Measurements from ENCODE around the gene DNTTIP2. TPM values are rescaled to one million over a fixed set of nuclear protein-coding genes. Genes with fewer than 3 reads are reported as not detected.

DNTTIP2 gene
- total RNA-seq, 1 experiment from 2014 or later = 50.3 TPM

DNA sequence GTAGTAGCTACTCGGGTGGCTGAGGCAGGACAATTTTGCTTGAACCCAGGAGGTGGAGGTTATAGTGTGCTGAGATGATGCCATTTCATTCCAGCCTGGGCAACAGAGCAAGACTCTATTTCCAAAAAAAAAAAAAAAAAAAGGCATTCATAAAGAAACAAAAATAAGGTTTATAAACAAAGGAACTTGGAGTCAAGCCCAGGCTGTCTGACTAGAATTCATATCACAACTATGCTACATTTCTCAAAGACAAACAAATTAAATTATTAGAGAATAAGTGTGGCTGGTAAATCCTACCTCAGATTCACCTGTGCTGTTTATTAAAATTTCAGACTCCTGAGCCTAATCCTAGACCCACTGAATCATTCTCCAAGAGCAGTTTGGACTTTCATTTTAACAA is 26.0 kb upstream of the DNTTIP2 start:
- TF ChIP-seq CTCF (IDR thresholded peaks at IDR 0.05) (no peak), SIN3A (IDR thresholded peaks at IDR 0.05; ENCODE audit: borderline replicate concordance, insufficient read depth, low read depth, low read length) (no peak), POLR2AphosphoS5 (IDR thresholded peaks at IDR 0.05; ENCODE audit: low read depth, low read length) (no peak)
- Histone ChIP-seq H3K9me3 (ENCODE audit: control insufficient read depth, insufficient read depth, low read depth, low read length) (no peaks in the 10 kb centered on the region), H3K36me3 (ENCODE audit: control insufficient read depth, insufficient read depth, low read length) (peaks cover 5% of the 10 kb centered on the region), H3K27me3 (ENCODE audit: control insufficient read depth, insufficient read depth, low read length) (no peaks in the 10 kb centered on the region), H3K4me3 (ENCODE audit: low read depth in 2 of 2, low read length in 2 of 2) (no peak overlapping the region), H3K27ac (ENCODE audit: low read length) (no peak overlapping the region), H3K4me1 (ENCODE audit: control insufficient read depth, insufficient read depth, low read length) (peaks cover 26% of the 10 kb centered on the region)
- in situ Hi-C loops (cut with HindIII; ENCODE audit: low pct_unique_long_range_greater_than_20kb, low sequenced_read_pairs) = no loop called here
- CTCF ChIA-PET = no interaction called here
- intact Hi-C loops (cut with micrococcal nuclease; ENCODE audit: unreplicated experiment) = no loop called here
- POLR2A ChIA-PET = no interaction called here
- DNase-seq (ENCODE audit: low read depth, low spot score) (no peak), ATAC-seq (no peak)
- BruUV-seq (replicated peaks) = no TSS peak

DNA sequence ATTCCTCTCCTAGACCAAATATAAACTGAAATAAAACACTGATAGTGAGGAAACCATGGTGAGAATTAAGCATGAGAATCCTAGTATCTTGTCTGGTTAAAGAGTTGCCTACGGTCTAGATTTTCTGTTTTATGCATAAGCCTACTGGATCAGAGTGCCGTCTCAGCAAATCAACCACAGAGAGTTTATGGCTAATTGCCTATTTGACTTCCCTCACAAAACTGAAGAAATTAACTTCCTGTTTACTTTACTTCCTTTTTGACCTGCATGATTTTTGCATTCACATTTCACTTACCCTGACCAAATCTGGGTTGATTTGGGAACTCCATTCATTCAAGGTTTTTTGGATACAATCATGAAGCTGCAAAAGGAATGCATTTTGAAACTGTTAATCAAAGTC is 25.2 kb upstream of the DNTTIP2 start:
- 0 out of 2 replicates have a peak overlapping the region, but pooled peaks have one; percentile 12 for H3K27ac ChIP-seq (ENCODE audit: low read length)
- intact Hi-C loops (cut with micrococcal nuclease; ENCODE audit: unreplicated experiment) (no loop called here), in situ Hi-C loops (cut with HindIII; ENCODE audit: low pct_unique_long_range_greater_than_20kb, low sequenced_read_pairs) (no loop called here)
- TF ChIP-seq POLR2AphosphoS5 (IDR thresholded peaks at IDR 0.05; ENCODE audit: low read depth, low read length) = no peak
- no peak for TF ChIP-seq CTCF (IDR thresholded peaks at IDR 0.05)
- TF ChIP-seq, protein P1, sequence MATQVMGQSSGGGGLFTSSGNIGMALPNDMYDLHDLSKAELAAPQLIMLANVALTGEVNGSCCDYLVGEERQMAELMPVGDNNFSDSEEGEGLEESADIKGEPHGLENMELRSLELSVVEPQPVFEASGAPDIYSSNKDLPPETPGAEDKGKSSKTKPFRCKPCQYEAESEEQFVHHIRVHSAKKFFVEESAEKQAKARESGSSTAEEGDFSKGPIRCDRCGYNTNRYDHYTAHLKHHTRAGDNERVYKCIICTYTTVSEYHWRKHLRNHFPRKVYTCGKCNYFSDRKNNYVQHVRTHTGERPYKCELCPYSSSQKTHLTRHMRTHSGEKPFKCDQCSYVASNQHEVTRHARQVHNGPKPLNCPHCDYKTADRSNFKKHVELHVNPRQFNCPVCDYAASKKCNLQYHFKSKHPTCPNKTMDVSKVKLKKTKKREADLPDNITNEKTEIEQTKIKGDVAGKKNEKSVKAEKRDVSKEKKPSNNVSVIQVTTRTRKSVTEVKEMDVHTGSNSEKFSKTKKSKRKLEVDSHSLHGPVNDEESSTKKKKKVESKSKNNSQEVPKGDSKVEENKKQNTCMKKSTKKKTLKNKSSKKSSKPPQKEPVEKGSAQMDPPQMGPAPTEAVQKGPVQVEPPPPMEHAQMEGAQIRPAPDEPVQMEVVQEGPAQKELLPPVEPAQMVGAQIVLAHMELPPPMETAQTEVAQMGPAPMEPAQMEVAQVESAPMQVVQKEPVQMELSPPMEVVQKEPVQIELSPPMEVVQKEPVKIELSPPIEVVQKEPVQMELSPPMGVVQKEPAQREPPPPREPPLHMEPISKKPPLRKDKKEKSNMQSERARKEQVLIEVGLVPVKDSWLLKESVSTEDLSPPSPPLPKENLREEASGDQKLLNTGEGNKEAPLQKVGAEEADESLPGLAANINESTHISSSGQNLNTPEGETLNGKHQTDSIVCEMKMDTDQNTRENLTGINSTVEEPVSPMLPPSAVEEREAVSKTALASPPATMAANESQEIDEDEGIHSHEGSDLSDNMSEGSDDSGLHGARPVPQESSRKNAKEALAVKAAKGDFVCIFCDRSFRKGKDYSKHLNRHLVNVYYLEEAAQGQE (IDR thresholded peaks at IDR 0.05; ENCODE audit: insufficient read depth in 1 of 2, low read depth in 2 of 2, low read length in 1 of 2) = no peak
- no peak for TF ChIP-seq TCF7L2 (IDR thresholded peaks at IDR 0.05; ENCODE audit: low read depth, low read length)
- no peak for TF ChIP-seq SIN3A (IDR thresholded peaks at IDR 0.05; ENCODE audit: borderline replicate concordance, insufficient read depth, low read depth, low read length)
- BruUV-seq (replicated peaks) = no TSS peak
- peaks cover 23% of the 10 kb centered on the region; the same call in 1 of the 2 replicates for H3K4me1 ChIP-seq (ENCODE audit: control insufficient read depth, insufficient read depth, low read length)
- no peaks in the 10 kb centered on the region for H3K27me3 ChIP-seq (ENCODE audit: control insufficient read depth, insufficient read depth, low read length)
- no peak overlapping the region for H3K4me3 ChIP-seq (ENCODE audit: low read depth in 2 of 2, low read length in 2 of 2)
- DNase-seq (ENCODE audit: low read depth, low spot score) = no peak
- no peak for ATAC-seq
- H3K9me3 ChIP-seq (ENCODE audit: control insufficient read depth, insufficient read depth, low read depth, low read length) = no peaks in the 10 kb centered on the region
- peaks cover 9% of the 10 kb centered on the region for H3K36me3 ChIP-seq (ENCODE audit: control insufficient read depth, insufficient read depth, low read length)
- CTCF ChIA-PET = no interaction called here
- POLR2A ChIA-PET = no interaction called here
